Measurements from ENCODE around the gene CHST15. TPM values are rescaled to one million over a fixed set of nuclear protein-coding genes. Genes with fewer than 3 reads are reported as not detected.

The CHST15 gene
- total and polyA plus RNA-seq, 8 donors = 4.8 to 17.3 (median 12.4) TPM

- no peaks in the 10 kb centered on the region for H3K36me3 ChIP-seq
- no peak overlapping the region for H3K27ac ChIP-seq
- ATAC-seq (no peak), DNase-seq (no peak), FAIRE-seq (no peak)
- peaks cover 0 to 8% (median 1%) of the 10 kb centered on the region in 4 donors for H3K27me3 ChIP-seq
- intact Hi-C loops (cut with DNase I) = loop anchor here in 2 of 3 donors (5.0 kb wide), 2 partner anchors 378 to 383 kb away; no protein-coding TSS in a partner anchor
- H3K9me3 ChIP-seq = no peaks in the 10 kb centered on the region
- no peaks in the 10 kb centered on the region for H3K4me1 ChIP-seq
- TF ChIP-seq CTCF (IDR thresholded peaks at IDR 0.05) = no peak
- WGBS, 2 donors = 42 to 47% methylated on average over 2 to 3 of the region's 3 CpGs
- no peak overlapping the region for H3K4me3 ChIP-seq
These were observed 128.4 kb downstream of the CHST15 start for GRCh38 chr10:123964953-123965352.

DNA sequence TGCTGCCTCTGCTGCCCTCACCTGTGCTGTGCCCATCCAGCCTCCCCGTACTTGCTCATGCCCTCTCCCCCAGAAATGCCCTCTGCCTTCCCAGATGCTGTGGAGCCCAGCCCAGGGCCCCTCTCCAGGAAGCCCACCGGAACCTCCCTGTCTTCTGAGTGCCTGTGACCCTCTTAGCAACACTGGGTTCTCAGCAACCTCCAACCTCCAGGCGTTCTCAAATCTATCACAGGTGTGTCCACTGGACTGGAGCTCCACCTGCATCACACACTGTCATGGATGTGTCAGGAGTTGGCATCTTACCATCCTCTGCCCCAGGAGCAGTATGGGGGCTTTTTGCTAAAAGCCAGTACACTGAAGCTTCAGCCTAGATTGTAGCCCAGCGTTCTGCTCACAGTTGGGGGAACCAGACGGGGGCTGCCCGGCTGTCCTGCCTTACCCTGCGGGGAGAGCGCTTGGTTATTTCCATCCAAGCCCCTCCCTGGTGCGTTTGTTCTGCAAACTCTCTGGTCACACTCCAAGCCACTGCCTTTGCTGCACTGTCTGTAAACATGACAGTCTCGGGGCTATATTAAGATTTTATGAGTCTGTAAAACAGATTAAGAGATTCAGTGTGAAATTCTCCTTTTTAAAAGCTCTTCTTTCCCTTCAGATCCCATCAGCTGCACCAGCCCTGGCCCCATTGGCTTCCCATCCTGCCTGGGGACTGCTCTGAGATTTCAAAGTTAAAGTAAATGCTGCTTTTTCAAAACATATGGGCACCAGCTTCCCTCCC is 130.5 kb downstream of the CHST15 start:
- Histone ChIP-seq H3K4me3 (no peak overlapping the region), H3K36me3 (no peaks in the 10 kb centered on the region), H3K9me3 (no peaks in the 10 kb centered on the region), H3K27ac (no peak overlapping the region), H3K4me1 (no peaks in the 10 kb centered on the region), H3K27me3 (peaks cover 0 to 3% (median 0%) of the 10 kb centered on the region in 4 donors)
- FAIRE-seq (no peak), DNase-seq (no peak), ATAC-seq (no peak)
- 40 to 50% methylated on average over 10 of the region's 10 CpGs for WGBS, 2 donors
- intact Hi-C loops (cut with DNase I) = no loop called here
- no peak for TF ChIP-seq CTCF (IDR thresholded peaks at IDR 0.05)

DNA sequence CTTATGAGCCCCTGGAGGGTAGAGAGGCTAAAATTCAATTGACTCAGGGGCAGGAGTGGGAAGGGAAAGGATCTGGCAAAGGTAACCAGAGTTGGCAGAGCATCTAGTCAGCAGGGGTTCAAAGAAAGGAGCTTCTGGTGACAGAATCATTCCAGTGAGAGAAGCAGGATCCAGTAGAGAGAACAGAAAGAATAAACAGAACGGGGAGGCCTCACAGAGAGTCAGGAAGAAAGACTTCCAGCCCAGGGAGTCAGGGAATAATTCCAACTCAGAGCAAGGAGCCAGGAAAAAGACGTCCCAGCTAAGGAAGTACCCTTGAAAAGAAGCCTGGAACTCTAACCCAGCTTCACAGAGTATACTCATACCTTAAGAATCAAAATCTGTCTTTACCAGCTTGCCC is 135.2 kb downstream of the CHST15 start:
- Histone ChIP-seq H3K4me1 (no peaks in the 10 kb centered on the region), H3K9me3 (no peaks in the 10 kb centered on the region), H3K27me3 (peaks cover 0 to 4% (median 0%) of the 10 kb centered on the region in 4 donors), H3K27ac (no peak overlapping the region), H3K36me3 (no peaks in the 10 kb centered on the region), H3K4me3 (no peak overlapping the region)
- 23 to 24% methylated on average over 2 of the region's 2 CpGs for WGBS, 2 donors
- no peak for ATAC-seq
- no peak for FAIRE-seq
- no peak for DNase-seq
- TF ChIP-seq CTCF (IDR thresholded peaks at IDR 0.05) = no peak
- intact Hi-C loops (cut with DNase I) = no loop called here

Other genes starting within 250 kb of the CHST15 start
- gene CPXM2, start 201.8 kb downstream of the CHST15 start, total RNA-seq = 1 to 10 TPM in 3 of 6 donors, under 1 TPM in 3; 0.46 to 3.9 (median 1.5) TPM
- 1 to 10 TPM; 1.1 to 1.2 TPM for gene CPXM2, start 201.8 kb downstream of the CHST15 start, polyA plus RNA-seq